ENCODE measurements around the gene MKLN1. TPM values are rescaled to one million over a fixed set of nuclear protein-coding genes. Genes with fewer than 3 reads are reported as not detected.

The MKLN1 gene
- total and polyA plus RNA-seq, 10 of the 15 experiments (the other 5 are each of a cell fraction or from before 2014, with no cell fraction given), result 13.6 to 55.8 (median 29.3) TPM

DNA sequence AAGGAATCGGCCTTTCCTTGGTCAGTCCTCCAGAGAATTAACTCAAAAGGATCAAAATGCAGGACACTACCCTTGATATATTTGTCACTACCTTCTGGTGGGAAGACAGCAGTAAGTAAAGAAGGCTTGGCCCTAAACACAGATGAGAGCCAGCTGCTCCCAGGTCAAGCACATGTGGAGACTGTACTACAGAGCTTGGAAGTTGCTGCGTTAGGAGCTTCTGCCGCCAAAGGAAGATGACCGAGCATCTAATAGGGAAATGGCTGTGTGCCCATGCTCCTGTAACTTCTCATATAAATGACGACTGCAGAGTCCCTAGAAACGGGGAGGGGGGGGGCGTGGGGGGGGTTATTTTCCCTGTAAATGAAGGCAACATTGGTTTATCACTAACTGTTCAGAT lies 169.8 kb downstream of the MKLN1 start:
- FAIRE-seq (no peak), ATAC-seq (no peak), DNase-seq (ENCODE audit: low read depth, low spot score) (no peak)
- no peaks in the 10 kb centered on the region for H3K27me3 ChIP-seq (replicated peaks in 1 of 2; ENCODE audit: control insufficient read depth in 2 of 2, insufficient read depth in 2 of 2, low read length in 1 of 2)
- peaks cover 0 to 5% of the 10 kb centered on the region in 2 experiments; a peak in 2 of 4 replicates for H3K36me3 ChIP-seq (ENCODE audit: control insufficient read depth in 2 of 2, insufficient read depth in 2 of 2, low read length in 1 of 2)
- H3K4me1 ChIP-seq (ENCODE audit: control insufficient read depth, insufficient read depth, low read length), result peaks cover 6% of the 10 kb centered on the region; the same call in 1 of the 2 replicates
- no peak overlapping the region for H2AFZ ChIP-seq (ENCODE audit: control insufficient read depth, low read depth, low read length)
- no peaks in the 10 kb centered on the region for H3K79me2 ChIP-seq (ENCODE audit: control insufficient read depth, insufficient read depth, low read length)
- H4K20me1 ChIP-seq (ENCODE audit: control insufficient read depth, insufficient read depth), result no peaks in the 10 kb centered on the region
- H3K4me3 ChIP-seq, result no peak overlapping the region
- ChIA-PET POLR2A (no interaction called here), RAD21 (ENCODE audit: unreplicated experiment) (no interaction called here), SMC1A (ENCODE audit: uncharacterized antibody, unreplicated experiment) (no interaction called here), CTCF (interaction anchor here (1.6 kb wide), 1 partner anchor 11 kb away, joined by 5 read pairs; no protein-coding TSS in a partner anchor)
- H3K9me3 ChIP-seq (replicated peaks; ENCODE audit: control insufficient read depth, insufficient read depth, low read length), result no peaks in the 10 kb centered on the region
- in situ Hi-C loops (cut with MboI) (no loop called here), intact Hi-C loops (cut with micrococcal nuclease; ENCODE audit: unreplicated experiment) (no loop called here)
- H3K4me2 ChIP-seq (ENCODE audit: control insufficient read depth, insufficient read depth), result no peak overlapping the region
- H3K9ac ChIP-seq (ENCODE audit: control insufficient read depth, insufficient read depth, low read length), result no peak overlapping the region
- TF ChIP-seq, protein P1, sequence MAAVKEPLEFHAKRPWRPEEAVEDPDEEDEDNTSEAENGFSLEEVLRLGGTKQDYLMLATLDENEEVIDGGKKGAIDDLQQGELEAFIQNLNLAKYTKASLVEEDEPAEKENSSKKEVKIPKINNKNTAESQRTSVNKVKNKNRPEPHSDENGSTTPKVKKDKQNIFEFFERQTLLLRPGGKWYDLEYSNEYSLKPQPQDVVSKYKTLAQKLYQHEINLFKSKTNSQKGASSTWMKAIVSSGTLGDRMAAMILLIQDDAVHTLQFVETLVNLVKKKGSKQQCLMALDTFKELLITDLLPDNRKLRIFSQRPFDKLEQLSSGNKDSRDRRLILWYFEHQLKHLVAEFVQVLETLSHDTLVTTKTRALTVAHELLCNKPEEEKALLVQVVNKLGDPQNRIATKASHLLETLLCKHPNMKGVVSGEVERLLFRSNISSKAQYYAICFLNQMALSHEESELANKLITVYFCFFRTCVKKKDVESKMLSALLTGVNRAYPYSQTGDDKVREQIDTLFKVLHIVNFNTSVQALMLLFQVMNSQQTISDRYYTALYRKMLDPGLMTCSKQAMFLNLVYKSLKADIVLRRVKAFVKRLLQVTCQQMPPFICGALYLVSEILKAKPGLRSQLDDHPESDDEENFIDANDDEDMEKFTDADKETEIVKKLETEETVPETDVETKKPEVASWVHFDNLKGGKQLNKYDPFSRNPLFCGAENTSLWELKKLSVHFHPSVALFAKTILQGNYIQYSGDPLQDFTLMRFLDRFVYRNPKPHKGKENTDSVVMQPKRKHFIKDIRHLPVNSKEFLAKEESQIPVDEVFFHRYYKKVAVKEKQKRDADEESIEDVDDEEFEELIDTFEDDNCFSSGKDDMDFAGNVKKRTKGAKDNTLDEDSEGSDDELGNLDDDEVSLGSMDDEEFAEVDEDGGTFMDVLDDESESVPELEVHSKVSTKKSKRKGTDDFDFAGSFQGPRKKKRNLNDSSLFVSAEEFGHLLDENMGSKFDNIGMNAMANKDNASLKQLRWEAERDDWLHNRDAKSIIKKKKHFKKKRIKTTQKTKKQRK (IDR thresholded peaks at IDR 0.05; ENCODE audit: low read depth, low read length), result no peak
- TF ChIP-seq ASH2L (IDR thresholded peaks at IDR 0.05; ENCODE audit: borderline replicate concordance, low read depth), result no peak
- no peak for TF ChIP-seq JUND (IDR thresholded peaks at IDR 0.05; ENCODE audit: low read depth, low read length)
- TF ChIP-seq POLR2AphosphoS2 (IDR thresholded peaks at IDR 0.05; ENCODE audit: low read depth, low read length), result no peak
- TF ChIP-seq BCL11A (IDR thresholded peaks at IDR 0.05; ENCODE audit: low read depth, low read length), result no peak
- no peak for TF ChIP-seq BRCA1 (IDR thresholded peaks at IDR 0.05; ENCODE audit: low read depth, low read length)
- no peak for TF ChIP-seq BCLAF1 (IDR thresholded peaks at IDR 0.05)
- TF ChIP-seq SPI1 (IDR thresholded peaks at IDR 0.05; ENCODE audit: borderline replicate concordance, insufficient read depth, low read depth, low read length), result no peak
- WGBS (ENCODE audit: insufficient coverage, insufficient replicate concordance, low lambda C conversion rate, missing lambda C conversion rate), result 85% methylated on average over 7 of the region's 7 CpGs
- no TSS peak for BruUV-seq (replicated peaks)
- H3K27ac ChIP-seq (ENCODE audit: control insufficient read depth, insufficient read depth), result no peak overlapping the region

All from GM12878 (cell line).